MM.1S (cell line): ENCODE data around the gene GPR157.

Experiments used
- CTCF ChIP-seq: fragments of 300-600 bp; sonication (generic); IDR thresholded peaks from 2 replicates; pipeline ENCODE4 v1.5.1; 2016; ENCODE audit warnings: antibody characterized with exemption, low read length, mixed read lengths
- EZH2 ChIP-seq: fragments of 300-600 bp; sonication (generic); optimal IDR thresholded peaks from 2 replicates; pipeline ENCODE3; 2017; ENCODE audit warnings: low read depth, mild to moderate bottlenecking, antibody characterized with exemption, low read length, mixed read lengths

- no peak for TF ChIP-seq CTCF
- TF ChIP-seq EZH2, result no peak
These were observed 58.4 kb downstream of the GPR157 start for GRCh38 chr1:9070486-9070885.
